Measurements from ENCODE around the gene NUP214.

Gene NUP214

DNA sequence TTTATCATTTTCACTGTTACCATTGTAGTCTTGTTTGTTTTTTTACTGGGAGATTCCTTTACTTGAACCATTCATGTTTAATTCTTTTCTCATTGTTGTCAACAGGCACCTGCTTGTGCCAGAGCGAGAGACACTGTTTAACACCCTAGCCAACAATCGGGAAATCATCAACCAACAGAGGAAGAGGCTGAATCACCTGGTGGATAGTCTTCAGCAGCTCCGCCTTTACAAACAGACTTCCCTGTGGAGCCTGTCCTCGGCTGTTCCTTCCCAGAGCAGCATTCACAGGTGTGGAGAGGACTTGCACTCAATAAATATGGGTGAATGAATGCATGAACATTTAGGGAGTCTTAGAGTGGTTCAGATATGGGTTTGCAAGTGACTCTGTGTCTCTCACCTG is 37.5 kb downstream of the NUP214 start:
- TF ChIP-seq, protein P1, sequence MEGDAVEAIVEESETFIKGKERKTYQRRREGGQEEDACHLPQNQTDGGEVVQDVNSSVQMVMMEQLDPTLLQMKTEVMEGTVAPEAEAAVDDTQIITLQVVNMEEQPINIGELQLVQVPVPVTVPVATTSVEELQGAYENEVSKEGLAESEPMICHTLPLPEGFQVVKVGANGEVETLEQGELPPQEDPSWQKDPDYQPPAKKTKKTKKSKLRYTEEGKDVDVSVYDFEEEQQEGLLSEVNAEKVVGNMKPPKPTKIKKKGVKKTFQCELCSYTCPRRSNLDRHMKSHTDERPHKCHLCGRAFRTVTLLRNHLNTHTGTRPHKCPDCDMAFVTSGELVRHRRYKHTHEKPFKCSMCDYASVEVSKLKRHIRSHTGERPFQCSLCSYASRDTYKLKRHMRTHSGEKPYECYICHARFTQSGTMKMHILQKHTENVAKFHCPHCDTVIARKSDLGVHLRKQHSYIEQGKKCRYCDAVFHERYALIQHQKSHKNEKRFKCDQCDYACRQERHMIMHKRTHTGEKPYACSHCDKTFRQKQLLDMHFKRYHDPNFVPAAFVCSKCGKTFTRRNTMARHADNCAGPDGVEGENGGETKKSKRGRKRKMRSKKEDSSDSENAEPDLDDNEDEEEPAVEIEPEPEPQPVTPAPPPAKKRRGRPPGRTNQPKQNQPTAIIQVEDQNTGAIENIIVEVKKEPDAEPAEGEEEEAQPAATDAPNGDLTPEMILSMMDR (IDR thresholded peaks at IDR 0.05; ENCODE audit: low read depth, low read length) = no peak
- DNase-seq (ENCODE audit: extremely low read depth, low read depth) = no peak

DNA sequence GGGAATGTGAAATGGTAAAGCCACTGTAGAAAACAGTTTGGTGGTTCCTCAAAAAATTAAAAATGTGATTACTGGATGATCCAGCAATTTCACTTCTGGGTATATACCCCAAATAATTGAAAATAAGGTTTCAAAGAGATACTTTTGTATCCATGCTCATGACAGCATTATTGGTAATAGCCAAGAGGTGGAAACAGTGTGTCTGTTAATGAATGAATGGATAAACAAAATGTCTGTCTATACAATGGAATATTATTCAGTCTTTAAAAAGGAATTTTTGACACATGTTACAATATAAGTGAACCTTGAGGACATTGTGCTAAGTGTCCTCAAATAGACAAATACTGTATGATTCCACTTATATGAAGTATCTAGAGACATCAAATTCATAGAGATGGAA is 40.1 kb downstream of the NUP214 start:
- DNase-seq (ENCODE audit: extremely low read depth, low read depth) = no peak
- TF ChIP-seq, protein P1 (IDR thresholded peaks at IDR 0.05; ENCODE audit: low read depth, low read length) = no peak

DNA sequence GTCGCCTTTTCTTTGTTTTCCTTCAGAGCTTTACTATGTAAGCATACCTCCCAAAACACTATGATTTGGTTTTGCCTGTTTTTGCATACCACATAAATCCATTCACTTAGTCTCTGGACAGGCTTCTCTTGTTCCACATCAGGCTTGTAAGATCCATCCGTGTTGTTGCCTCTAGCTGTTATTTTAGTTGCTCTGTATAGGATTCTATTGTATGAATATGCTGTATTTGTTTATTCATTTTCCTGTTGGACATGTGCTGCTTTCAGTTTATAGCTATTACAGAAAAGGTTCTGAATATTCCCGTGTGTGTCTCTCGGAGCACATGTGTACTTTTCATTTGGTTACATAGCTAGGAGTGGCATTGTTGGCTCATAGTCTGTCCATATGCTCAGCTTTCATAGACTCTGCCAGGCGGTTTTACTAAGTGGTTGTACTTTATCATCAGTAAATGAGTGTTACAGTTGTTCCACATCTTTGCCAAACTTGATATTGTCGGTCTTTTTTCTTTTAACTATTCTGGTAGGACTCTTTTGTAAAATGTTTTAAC is 41.8 kb downstream of the NUP214 start:
- no peak for DNase-seq (ENCODE audit: extremely low read depth, low read depth)

DNA sequence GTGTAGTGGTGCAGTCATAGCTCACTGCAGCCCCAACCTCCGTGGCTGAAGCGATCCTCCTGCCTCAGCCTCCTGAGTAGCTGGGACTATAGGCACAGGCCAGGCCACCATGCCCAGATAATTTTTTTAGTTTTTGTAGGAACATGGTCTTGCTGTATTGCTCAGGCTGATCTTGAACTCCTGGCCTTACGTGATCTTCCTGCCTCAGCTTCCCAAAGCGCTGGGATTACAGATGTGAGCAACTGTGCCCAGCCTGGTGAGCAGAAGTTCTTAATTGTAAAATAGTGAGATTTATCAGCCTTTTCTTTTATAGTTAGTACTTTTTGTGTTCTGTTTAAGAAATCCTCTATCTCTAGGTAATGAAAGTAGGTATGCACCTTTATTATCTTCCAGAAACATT is 42.5 kb downstream of the NUP214 start:
- DNase-seq (ENCODE audit: extremely low read depth, low read depth) = no peak

More for the DNA sequence above, 41.8 kb downstream of the NUP214 start:
- TF ChIP-seq, protein P1 (IDR thresholded peaks at IDR 0.05; ENCODE audit: low read depth, low read length) = no peak

DNA sequence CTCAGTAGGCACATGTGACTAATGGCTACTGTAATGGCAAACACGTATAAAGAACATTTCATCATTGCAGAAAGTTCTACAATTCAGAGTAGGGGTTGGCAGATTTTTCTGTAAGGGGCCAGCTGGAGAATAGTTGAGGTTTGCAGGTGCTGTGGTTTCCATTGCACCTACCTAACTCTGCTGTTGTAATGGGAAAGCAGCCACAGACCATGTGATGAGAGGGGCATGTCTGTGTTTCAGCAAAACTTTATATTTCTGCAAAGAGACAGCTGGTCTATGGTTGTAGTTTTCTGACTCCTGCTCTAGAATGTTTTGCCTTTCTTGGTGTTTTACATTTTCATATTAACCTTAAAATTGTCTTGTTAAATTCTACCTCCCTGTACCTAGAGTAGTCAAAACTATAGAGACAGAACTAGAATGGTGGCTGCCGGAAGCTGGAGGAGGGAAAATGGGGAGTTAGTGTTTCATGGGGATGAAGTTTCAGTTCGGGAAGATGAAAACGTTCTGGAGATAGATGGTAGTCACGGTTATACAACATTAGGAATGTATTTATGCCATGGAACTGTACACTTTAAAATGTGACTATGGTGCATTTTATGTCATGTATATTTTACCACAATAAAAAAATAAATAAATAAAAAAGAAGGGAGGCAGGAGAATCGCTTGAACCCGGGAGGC is 44.3 kb downstream of the NUP214 start:
- TF ChIP-seq, protein P1 (IDR thresholded peaks at IDR 0.05; ENCODE audit: low read depth, low read length) = no peak
- no peak for DNase-seq (ENCODE audit: extremely low read depth, low read depth)

More for the DNA sequence above, 42.5 kb downstream of the NUP214 start:
- TF ChIP-seq, protein P1 (IDR thresholded peaks at IDR 0.05; ENCODE audit: low read depth, low read length) = no peak

DNA sequence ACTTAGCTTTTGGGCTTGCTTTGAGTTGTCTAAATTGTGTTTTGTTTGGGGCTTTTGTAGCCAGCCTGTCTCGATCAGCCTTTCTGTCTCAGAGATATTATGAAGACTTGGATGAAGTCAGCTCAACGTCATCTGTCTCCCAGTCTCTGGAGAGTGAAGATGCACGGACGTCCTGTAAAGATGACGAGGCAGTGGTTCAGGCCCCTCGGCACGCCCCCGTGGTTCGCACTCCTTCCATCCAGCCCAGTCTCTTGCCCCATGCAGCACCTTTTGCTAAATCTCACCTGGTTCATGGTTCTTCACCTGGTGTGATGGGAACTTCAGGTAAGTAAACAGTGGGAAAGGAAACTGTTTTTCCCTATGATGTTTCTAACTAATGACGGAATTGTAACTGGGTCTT is 48.6 kb downstream of the NUP214 start:
- TF ChIP-seq, protein P1 (IDR thresholded peaks at IDR 0.05; ENCODE audit: low read depth, low read length) = no peak
- DNase-seq (ENCODE audit: extremely low read depth, low read depth) = no peak

DNA sequence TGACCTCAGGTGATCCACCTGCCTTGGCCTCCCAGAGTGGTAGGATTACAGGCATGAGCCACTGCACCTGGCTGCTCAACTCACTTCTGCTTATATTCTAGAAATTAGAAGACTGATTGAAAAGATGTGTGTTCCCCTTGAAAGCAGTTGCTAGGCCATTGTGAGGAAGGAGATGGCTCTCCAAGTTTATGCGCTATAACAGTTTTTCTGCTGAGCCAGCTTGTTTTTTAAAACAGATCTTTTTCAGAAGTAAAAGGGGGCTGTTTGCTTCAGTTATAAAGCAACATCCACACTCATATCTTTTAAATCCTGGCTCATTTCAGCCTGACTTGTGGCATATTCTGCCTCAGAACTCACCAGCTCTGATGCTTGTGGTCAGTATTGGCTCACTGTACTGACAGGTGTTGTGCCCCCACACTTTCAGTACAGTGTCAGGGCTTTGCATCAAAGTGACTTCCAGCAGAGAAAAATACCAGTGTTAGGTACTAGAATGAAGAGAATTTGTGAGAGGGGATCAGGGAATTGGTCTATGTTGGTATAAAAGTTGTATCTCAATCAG is 49.4 kb downstream of the NUP214 start:
- DNase-seq (ENCODE audit: extremely low read depth, low read depth) = no peak
- TF ChIP-seq, protein P1 (IDR thresholded peaks at IDR 0.05; ENCODE audit: low read depth, low read length) = no peak
